Activated naive CD8-positive, alpha-beta T cell treated with anti-CD3 and anti-CD28 coated beads, Interleukin-2, amount 10 ng/mL, durations not matched to agents 7 days and 5 days (primary cell): Measurements from ENCODE around the gene ZFAND3. TPM values are rescaled to one million over a fixed set of nuclear protein-coding genes. Genes with fewer than 3 reads are reported as not detected.

Experiments used
- ATAC-seq: fragments of 150-1000 bp; cut with Tn5 transposase; one replicate; pipeline ENCODE4 v1.10.0; 2021; ENCODE audit warnings: low read depth, moderate library complexity
- POLR2A ChIA-PET: fragments of 350-600 bp; sonication (Branson Sonifier 250); formaldehyde crosslinking; loops from one replicate; lab custom pipeline; 2021; ENCODE audit warnings: antibody characterized with exemption; lab: Charles Lee
- DNase-seq: peaks from one replicate; pipeline ENCODE4 v3.0.0; 2021
- H3K27ac Mint-ChIP-seq: one replicate; pipeline ENCODE4 v1.8.0; 2022; ENCODE audit warnings: mild to moderate bottlenecking, mixed read lengths
- H3K27me3 Mint-ChIP-seq: one replicate; pipeline ENCODE4 v1.8.0; 2022; ENCODE audit warnings: mild to moderate bottlenecking, moderate library complexity, mixed read lengths
- H3K36me3 Mint-ChIP-seq: one replicate; pipeline ENCODE4 v1.8.0; 2021; ENCODE audit warnings: mild to moderate bottlenecking, mixed read lengths
- H3K4me1 Mint-ChIP-seq: one replicate; pipeline ENCODE4 v1.8.0; 2021; ENCODE audit warnings: mixed read lengths
- H3K4me3 Mint-ChIP-seq: one replicate; pipeline ENCODE4 v1.8.0; 2022; ENCODE audit warnings: mild to moderate bottlenecking, moderate library complexity, mixed read lengths
- H3K9me3 Mint-ChIP-seq: one replicate; pipeline ENCODE4 v1.8.0; 2021; ENCODE audit warnings: mixed read lengths
- total RNA-seq, 2 experiments: library from RNA; stranded (reverse); gene quantifications; one replicate each; pipeline ENCODE4 v1.2.3, GENCODE V29; 2021

ZFAND3 gene
- total RNA-seq, 2 experiments from 2014 or later, result 35.7 to 36.3 TPM

DNA sequence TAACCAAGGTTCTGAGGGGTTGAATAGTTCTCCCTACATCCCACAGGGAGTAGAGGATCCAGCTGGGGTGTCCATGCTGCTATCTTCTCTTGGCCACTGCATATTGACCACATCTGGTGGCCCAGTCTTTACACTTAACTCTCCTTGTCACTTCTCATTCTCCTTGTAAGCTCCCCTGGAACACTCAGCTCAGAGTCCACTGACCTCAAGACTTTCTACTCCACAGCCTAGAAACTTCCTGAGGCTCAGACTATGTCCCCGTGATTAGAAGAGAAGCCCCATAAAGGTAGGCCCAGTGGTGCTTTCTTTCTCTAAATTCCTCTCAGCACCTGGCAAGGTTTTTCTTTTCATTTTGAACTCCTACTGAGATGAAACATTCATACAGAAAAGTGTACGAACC is 13.3 kb upstream of the ZFAND3 start:
- Mint-ChIP-seq H3K9me3 (no peaks in the 10 kb centered on the region), H3K27me3 (peaks cover 18% of the 10 kb centered on the region), H3K27ac (no peak overlapping the region), H3K4me3 (no peak overlapping the region), H3K36me3 (no peaks in the 10 kb centered on the region), H3K4me1 (peaks cover 5% of the 10 kb centered on the region)
- ATAC-seq, result no peak
- no peak for DNase-seq
- POLR2A ChIA-PET, result interaction anchor here (2.3 kb wide), 1 partner anchor 13 kb away, joined by 9 read pairs; the partner anchor contains the start of gene ZFAND3

DNA sequence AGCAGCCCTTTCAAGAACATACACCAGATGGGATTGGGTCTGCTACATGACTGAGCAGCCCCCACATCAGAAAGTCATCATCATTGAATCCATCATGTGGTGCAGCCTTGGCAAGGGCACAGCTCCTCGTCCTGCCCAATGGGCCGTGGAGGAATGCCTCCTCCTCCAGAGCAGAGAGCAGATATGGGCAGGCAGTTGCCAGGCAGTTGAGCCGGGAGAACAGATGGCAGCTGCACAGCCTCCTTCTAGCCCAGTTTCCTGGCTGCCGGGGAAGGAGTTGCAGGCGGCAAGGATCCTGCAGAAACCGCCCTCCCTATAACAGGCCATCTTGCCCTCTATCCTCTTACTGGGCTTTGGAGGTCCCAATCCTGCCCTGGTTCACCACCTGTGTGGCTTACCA is 11.9 kb upstream of the ZFAND3 start:
- POLR2A ChIA-PET, result no interaction called here
- Mint-ChIP-seq H3K4me3 (no peak overlapping the region), H3K27me3 (peaks cover 18% of the 10 kb centered on the region), H3K4me1 (peaks cover 2% of the 10 kb centered on the region), H3K36me3 (no peaks in the 10 kb centered on the region), H3K9me3 (no peaks in the 10 kb centered on the region), H3K27ac (no peak overlapping the region)
- ATAC-seq, result no peak
- DNase-seq, result no peak

DNA sequence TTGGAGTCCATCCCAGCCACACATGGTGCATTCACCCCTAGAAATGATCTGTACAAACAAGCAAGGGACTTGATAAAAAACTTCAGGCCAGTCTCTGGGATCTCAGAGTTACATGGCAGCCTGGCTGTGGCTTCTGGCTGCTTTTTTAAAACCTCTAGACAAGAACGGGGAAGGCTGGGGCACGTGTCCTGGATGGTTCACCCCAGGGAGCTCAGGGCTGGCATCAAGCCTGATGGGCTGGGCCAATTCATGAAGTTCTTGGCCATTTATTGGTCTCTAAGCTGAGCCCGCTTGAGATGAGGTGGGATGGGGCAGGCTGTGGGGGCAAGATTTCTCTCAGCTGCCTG is 10.4 kb upstream of the ZFAND3 start:
- Mint-ChIP-seq H3K36me3 (no peaks in the 10 kb centered on the region), H3K4me1 (peaks cover 2% of the 10 kb centered on the region), H3K9me3 (no peaks in the 10 kb centered on the region), H3K4me3 (no peak overlapping the region), H3K27me3 (peaks cover 15% of the 10 kb centered on the region), H3K27ac (no peak overlapping the region)
- POLR2A ChIA-PET, result no interaction called here
- ATAC-seq (no peak), DNase-seq (no peak)

DNA sequence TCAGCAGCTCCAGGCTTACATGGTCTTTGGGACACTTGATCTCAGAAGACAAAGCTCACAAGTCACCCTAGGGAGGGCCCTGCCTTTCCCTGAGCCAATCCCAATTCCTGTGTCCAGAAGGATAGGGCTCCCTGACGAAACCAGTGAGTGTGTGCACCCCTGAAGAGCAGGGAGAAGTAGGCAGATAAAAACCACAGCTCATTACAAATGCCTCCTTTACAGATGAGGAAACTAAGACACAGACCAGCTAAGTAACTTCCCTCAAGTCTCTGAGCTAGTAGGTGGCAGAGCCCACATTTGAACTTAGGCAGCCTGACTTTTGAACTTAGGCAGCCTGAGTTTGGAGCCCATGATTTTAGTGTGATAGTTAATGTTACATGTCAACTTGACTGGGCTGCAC is 6.7 kb upstream of the ZFAND3 start:
- no peaks in the 10 kb centered on the region for H3K36me3 Mint-ChIP-seq
- H3K4me1 Mint-ChIP-seq, result peaks cover 9% of the 10 kb centered on the region
- ATAC-seq (no peak), DNase-seq (no peak)
- POLR2A ChIA-PET, result interaction anchor here (0.7 kb wide), 1 partner anchor 860 kb away, joined by 5 read pairs; no protein-coding TSS in a partner anchor
- H3K4me3 Mint-ChIP-seq, result no peak overlapping the region
- peaks cover 9% of the 10 kb centered on the region for H3K27me3 Mint-ChIP-seq
- no peaks in the 10 kb centered on the region for H3K9me3 Mint-ChIP-seq
- H3K27ac Mint-ChIP-seq, result no peak overlapping the region

DNA sequence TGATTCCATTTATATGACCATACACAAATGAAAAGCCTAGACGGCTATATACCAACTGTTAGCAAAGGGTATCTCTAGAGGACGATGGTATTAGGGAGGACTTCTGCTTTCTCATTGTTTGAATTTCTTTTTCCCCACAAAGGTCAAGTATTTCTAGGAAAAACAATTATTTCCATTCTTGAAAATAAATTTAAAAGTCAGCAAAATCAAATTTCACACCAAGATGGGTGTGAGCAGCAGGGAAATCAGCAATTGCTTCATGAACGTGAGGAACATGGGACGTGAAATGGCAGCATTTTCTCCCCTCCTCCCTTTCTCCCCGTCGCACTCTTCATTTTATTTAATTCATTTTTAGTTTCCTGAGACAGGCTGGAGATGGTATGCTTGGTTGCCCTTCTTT is 5.2 kb upstream of the ZFAND3 start:
- Mint-ChIP-seq H3K9me3 (no peaks in the 10 kb centered on the region), H3K4me1 (peaks cover 15% of the 10 kb centered on the region), H3K36me3 (no peaks in the 10 kb centered on the region), H3K27ac (no peak overlapping the region), H3K27me3 (peaks cover 5% of the 10 kb centered on the region), H3K4me3 (no peak overlapping the region)
- ATAC-seq (no peak), DNase-seq (no peak)
- POLR2A ChIA-PET, result no interaction called here

DNA sequence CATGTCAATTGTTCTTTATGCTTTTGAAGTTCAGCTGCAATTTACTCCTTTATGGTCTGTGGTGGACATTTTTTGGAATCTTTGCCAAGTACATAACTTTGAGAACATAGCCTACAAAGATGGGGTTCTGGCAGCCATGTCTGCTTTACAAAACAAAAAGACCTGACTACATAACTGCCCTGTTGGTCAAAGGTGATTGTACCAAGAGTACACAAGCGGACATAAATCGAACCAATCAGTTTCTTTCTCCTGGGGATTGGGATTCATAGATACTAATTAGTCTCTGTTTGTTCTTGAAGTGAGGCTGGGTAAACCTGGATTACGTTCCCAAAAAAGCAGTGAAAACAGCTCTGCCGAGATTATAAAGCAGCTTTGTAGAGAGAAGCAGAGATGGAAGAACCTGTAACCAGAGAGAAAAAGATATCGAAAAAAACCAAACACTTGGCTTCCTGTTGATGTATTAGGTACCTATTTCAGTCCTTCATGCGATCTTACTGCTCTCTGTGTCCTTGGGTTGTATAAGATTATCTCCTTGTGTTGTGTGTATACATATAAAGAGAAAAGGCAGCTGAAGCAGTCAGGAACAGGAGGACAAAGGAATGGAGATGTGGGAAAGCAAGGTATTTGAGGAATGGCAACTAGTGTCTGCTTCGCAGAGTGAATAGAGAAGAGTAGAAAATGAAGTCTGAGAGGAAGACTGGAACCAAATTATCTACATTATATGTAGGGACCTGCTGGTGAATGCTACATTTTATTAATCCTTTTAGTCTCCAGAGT is 2.7 kb upstream of the ZFAND3 start:
- H3K9me3 Mint-ChIP-seq, result no peaks in the 10 kb centered on the region
- POLR2A ChIA-PET, result no interaction called here
- H3K36me3 Mint-ChIP-seq, result no peaks in the 10 kb centered on the region
- peaks cover 5% of the 10 kb centered on the region for H3K27me3 Mint-ChIP-seq
- peak overlapping the region; percentile 29 for H3K4me3 Mint-ChIP-seq
- H3K27ac Mint-ChIP-seq, result peak overlapping the region; percentile 46
- peaks cover 27% of the 10 kb centered on the region for H3K4me1 Mint-ChIP-seq
- no peak for ATAC-seq
- DNase-seq, result no peak

DNA sequence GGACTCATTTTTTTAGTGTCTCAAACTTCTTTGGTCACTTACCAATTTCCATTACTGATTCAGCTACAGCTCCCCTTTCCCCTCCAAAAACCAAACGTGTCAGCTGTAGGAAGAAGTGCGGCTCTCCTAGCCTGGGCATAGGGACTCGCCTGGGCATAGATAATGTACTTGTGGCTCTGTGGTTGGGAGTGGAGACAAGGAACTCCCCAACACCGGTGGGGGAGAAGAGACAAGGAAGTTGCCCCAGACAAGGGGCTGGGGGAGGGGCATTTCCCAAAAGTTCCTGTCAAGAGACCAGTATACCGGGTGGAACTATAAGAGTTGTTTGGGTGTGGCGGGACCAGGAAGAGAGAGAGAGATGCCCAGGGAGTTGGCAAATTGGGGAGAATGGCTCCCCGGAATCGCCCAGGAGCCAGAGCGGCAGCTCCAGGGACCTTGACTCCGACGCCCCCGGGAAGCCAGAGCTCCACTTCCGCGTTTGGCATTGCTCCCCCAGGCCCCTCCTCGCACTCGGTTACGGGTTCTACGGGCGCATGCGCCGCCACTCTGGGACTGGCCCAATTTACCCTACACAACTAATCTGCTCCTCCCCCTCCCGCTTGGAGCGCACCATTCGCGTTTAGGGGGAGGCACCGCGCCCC is 871 bp upstream of the ZFAND3 start:
- Mint-ChIP-seq H3K27me3 (peaks cover 2% of the 10 kb centered on the region), H3K4me3 (peak overlapping the region; percentile 96), H3K4me1 (peaks cover 37% of the 10 kb centered on the region), H3K27ac (peak overlapping the region; percentile 95), H3K36me3 (no peaks in the 10 kb centered on the region), H3K9me3 (no peaks in the 10 kb centered on the region)
- ATAC-seq (peak; percentile 80), DNase-seq (peak; percentile 91)
- POLR2A ChIA-PET, result interaction anchor here (0.6 to 2.6 kb wide), 9 partner anchors 9 to 895 kb away, joined by 3 to 19 read pairs (median 4); partner anchors contain the start of gene MDGA1

DNA sequence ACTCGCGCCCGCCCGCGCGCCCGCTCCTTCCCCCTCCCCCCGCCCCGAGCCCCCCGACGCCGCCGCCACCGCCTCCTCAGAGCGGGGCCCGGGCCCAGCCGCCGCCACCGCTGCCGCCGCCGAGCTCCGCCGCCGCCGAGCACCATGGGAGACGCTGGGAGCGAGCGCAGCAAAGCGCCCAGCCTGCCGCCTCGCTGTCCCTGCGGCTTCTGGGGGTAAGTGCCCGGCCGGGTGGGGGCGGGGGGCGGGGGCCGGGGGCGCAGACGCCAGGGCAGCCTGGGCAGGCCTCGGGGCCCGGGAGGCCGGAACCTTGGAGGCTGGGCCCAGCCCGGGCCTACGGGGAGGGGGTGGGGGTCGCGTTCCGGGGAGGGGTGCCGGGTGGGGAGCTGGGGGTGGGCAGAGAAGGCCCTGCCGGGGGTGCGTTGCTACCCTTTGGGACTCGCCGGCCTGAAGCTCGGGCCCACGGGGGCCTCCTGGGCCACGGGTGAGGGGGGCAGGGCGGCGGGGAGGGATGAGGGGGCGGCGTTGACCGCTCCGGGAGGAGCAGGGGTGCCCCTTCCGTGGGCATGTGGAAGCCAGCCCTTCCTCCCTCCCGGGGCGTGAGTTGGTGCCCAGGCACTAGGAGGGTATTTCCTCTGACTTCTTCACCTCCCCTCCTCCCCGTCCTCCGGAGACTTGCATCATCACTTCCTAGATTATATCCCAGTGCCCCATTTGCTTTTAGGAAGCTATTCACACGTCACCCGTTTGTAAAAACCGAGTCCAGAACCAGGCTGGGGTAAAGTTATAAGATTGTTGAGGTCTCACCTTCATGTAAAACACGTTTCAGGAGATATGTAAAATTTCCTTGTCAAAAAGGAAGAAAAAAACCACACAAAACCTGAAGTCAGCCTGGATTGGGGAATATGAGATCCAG is 533 bp downstream of the ZFAND3 start:
- peak; percentile 22 for ATAC-seq
- POLR2A ChIA-PET, result interaction anchor here (0.5 to 2.6 kb wide), 9 partner anchors 7 to 894 kb away, joined by 3 to 19 read pairs (median 4); partner anchors contain the start of gene MDGA1
- DNase-seq, result peak; percentile 55
- H3K4me3 Mint-ChIP-seq, result peak overlapping the region; percentile 96
- no peaks in the 10 kb centered on the region for H3K9me3 Mint-ChIP-seq
- no peaks in the 10 kb centered on the region for H3K36me3 Mint-ChIP-seq
- H3K27me3 Mint-ChIP-seq, result peaks cover 2% of the 10 kb centered on the region
- peak overlapping the region; percentile 95 for H3K27ac Mint-ChIP-seq
- H3K4me1 Mint-ChIP-seq, result peaks cover 42% of the 10 kb centered on the region

DNA sequence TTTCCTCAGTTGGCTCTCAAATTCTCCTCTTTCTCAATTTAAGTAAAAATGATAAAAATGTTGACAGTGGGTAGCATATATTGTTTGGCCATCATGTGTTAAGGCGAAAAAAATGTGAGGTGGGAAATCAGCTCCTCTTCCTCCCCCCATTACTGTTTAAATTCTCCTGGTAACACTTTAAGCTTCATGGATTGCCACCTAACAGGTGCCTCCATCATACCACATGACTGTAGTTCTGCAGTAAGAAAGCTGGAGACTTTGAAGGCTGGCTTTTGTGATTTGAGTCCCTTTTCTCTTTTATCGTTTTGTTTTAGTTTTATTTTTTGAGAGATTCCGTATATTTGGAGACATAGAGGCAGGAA is 1.2 kb downstream of the ZFAND3 start:
- Mint-ChIP-seq H3K4me1 (peaks cover 43% of the 10 kb centered on the region), H3K4me3 (peak overlapping the region; percentile 92), H3K9me3 (no peaks in the 10 kb centered on the region), H3K36me3 (no peaks in the 10 kb centered on the region), H3K27me3 (peaks cover 2% of the 10 kb centered on the region), H3K27ac (peak overlapping the region; percentile 31)
- DNase-seq, result no peak
- POLR2A ChIA-PET, result interaction anchor here (0.5 to 1.2 kb wide), 2 partner anchors 12 to 630 kb away, joined by 3 to 4 read pairs; no protein-coding TSS in a partner anchor
- no peak for ATAC-seq

DNA sequence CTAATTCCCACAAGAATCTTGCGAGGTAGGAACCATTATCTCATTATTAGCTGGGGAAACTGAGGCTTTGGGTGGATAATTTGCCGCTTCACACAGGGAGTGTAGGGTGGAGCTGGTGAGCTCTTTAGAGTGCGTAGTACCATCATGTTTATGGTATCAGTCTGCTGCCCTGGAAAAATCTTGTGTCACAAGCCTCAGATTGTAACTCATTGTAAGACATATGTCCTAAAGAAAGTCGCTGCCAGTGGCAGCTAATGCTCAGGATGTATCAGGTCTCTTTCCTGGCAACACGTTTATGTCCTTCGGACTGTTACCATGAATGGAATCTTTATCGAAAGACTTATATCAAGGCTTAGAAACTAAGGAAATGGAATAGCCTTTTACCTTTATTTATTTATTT is 1.9 kb downstream of the ZFAND3 start:
- ATAC-seq (no peak), DNase-seq (no peak)
- Mint-ChIP-seq H3K27ac (no peak overlapping the region), H3K36me3 (peaks cover 2% of the 10 kb centered on the region), H3K4me3 (peak overlapping the region; percentile 92), H3K4me1 (peaks cover 48% of the 10 kb centered on the region), H3K9me3 (no peaks in the 10 kb centered on the region), H3K27me3 (peaks cover 2% of the 10 kb centered on the region)
- POLR2A ChIA-PET, result no interaction called here

DNA sequence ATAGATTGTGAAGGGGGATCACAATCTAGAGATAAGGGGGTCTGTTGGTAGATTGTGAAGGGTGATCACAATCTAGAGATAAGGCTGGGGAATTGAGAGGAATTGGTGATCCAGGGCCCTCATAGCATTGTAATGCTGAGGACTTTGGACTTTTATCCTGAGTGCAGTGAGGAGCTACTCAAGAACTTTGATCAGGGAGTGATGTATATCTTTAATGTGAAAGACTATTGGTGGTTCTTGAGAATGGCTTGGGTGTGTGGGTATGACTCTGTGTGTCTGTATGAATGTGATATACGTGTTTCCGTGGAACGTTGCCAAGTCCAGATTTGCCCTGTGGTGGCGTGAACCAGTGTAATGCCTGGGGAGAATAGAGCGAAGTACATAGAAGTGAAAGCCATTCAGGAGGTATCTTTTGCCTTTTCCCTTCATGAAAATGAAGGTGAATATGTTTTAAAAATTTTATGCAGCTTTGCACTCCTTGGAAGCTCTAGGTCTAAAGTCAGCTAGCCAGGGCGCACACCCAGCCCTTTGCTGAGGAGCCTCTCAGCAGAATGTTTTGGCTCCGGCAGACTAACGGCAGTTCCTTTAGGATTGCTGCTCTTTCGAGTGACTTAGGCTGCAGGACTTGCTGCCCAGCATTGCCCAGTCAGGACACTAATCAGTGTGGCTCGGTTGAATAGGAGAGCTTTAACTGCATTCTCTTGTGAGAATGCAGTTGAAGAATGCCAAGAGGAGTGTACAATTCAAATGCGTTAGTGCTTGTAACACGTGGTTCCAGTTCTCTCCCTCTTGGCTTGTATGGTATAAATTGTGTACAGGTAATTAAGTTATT is 3.5 kb downstream of the ZFAND3 start:
- no peak for ATAC-seq
- DNase-seq, result no peak
- Mint-ChIP-seq H3K4me1 (peaks cover 50% of the 10 kb centered on the region), H3K9me3 (no peaks in the 10 kb centered on the region), H3K4me3 (no peak overlapping the region), H3K27ac (no peak overlapping the region), H3K36me3 (peaks cover 2% of the 10 kb centered on the region), H3K27me3 (no peaks in the 10 kb centered on the region)
- POLR2A ChIA-PET, result interaction anchor here (0.5 kb wide), 1 partner anchor 23 kb away, joined by 4 read pairs; no protein-coding TSS in a partner anchor

DNA sequence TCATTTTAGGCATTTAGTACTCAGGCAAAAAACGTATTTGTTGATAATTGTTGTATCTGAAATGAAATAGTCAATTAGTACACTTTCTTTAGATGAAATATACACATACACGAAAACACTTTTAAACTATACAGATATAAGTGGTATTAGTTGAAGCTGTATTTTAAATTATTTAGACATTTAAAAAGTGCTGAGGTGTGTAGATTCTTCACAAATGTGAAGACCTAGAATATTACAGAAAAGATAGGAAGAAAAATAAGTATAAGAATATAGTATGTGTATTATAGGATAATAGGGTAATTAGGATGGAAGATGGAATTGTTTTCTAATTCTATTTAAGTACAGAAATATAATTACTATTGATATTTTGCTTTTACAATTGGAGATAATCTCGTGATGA is 4.6 kb downstream of the ZFAND3 start:
- no peak for DNase-seq
- POLR2A ChIA-PET, result no interaction called here
- H3K27ac Mint-ChIP-seq, result no peak overlapping the region
- H3K27me3 Mint-ChIP-seq, result no peaks in the 10 kb centered on the region
- peaks cover 46% of the 10 kb centered on the region for H3K4me1 Mint-ChIP-seq
- ATAC-seq, result no peak
- H3K36me3 Mint-ChIP-seq, result peaks cover 2% of the 10 kb centered on the region
- no peak overlapping the region for H3K4me3 Mint-ChIP-seq
- no peaks in the 10 kb centered on the region for H3K9me3 Mint-ChIP-seq
